Breast epithelium (tissue), 3 donors: Measurements from ENCODE around the gene ANTXRL.

Source experiments
- POLR2A ChIP-seq: fragments of 450-650 bp; IDR thresholded peaks from one replicate; pipeline ENCODE4 v1.6.1; 2016; ENCODE audit warnings: antibody characterized with exemption, mild to moderate bottlenecking, moderate library complexity
- POLR2AphosphoS5 ChIP-seq, 3 donors: sonication (generic); formaldehyde crosslinking; IDR thresholded peaks; one replicate each; pipeline ENCODE4 v1.6.1; 2017; ENCODE audit warnings: antibody characterized with exemption in 3 of 3
- TF ChIP-seq, protein P1 (sequence below), 3 donors: fragments of 450-650 bp; IDR thresholded peaks; one replicate each; pipeline ENCODE4 v1.5.1; 2016 to 2017; ENCODE audit warnings: antibody characterized with exemption in 3 of 3, mild to moderate bottlenecking in 3 of 3, moderate library complexity in 3 of 3

DNA sequence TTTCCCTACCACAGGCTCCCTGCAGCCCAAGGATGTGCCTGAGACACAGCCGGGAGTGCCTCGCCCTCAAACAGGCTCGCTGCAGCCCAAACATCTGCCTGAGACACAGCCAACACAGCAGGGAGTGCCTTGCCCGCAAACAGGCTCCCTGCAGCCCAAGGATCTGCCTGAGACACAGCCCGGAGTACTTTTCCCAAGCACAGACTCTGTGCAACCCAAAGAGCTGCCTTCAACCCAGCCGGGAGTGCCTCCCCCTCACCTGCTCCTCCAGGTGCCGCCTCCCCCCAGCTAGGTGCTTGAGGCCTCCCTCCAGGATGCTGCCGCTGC is 42.9 kb downstream of the ANTXRL start:
- TF ChIP-seq, protein P1, sequence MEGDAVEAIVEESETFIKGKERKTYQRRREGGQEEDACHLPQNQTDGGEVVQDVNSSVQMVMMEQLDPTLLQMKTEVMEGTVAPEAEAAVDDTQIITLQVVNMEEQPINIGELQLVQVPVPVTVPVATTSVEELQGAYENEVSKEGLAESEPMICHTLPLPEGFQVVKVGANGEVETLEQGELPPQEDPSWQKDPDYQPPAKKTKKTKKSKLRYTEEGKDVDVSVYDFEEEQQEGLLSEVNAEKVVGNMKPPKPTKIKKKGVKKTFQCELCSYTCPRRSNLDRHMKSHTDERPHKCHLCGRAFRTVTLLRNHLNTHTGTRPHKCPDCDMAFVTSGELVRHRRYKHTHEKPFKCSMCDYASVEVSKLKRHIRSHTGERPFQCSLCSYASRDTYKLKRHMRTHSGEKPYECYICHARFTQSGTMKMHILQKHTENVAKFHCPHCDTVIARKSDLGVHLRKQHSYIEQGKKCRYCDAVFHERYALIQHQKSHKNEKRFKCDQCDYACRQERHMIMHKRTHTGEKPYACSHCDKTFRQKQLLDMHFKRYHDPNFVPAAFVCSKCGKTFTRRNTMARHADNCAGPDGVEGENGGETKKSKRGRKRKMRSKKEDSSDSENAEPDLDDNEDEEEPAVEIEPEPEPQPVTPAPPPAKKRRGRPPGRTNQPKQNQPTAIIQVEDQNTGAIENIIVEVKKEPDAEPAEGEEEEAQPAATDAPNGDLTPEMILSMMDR (IDR thresholded peaks at IDR 0.05): no peak
- no peak for TF ChIP-seq POLR2A
- TF ChIP-seq POLR2AphosphoS5 (IDR thresholded peaks at IDR 0.05): no peak
